Ectodermal cell (in vitro differentiated cells): ENCODE measurements around the gene ZNF219. TPM values are rescaled to one million over a fixed set of nuclear protein-coding genes. Genes with fewer than 3 reads are reported as not detected.

Source experiments
- H3K27ac ChIP-seq: 2 replicates; pipeline ENCODE4 v1.7.0; 2013; ENCODE audit warnings: mild to moderate bottlenecking, low read depth, low read length; ENCODE audit not compliant: insufficient read depth, poor library complexity, severe bottlenecking
- H3K27me3 ChIP-seq: 2 replicates; pipeline ENCODE4 v1.7.0; 2013; ENCODE audit warnings: mild to moderate bottlenecking, low read length; ENCODE audit not compliant: insufficient read depth, control insufficient read depth, poor library complexity, severe bottlenecking
- H3K36me3 ChIP-seq: one replicate; pipeline ENCODE4 v1.7.0; 2013; ENCODE audit warnings: low read length; ENCODE audit not compliant: control insufficient read depth, insufficient read depth
- H3K4me1 ChIP-seq: one replicate; pipeline ENCODE4 v1.7.0; 2013; ENCODE audit warnings: low read length; ENCODE audit not compliant: control insufficient read depth, insufficient read depth
- H3K4me3 ChIP-seq: 2 replicates; pipeline ENCODE4 v1.7.0; 2013; ENCODE audit warnings: low read depth, low read length, control low read depth; ENCODE audit not compliant: insufficient read depth
- H3K9me3 ChIP-seq: 2 replicates; pipeline ENCODE4 v1.7.0; 2013; ENCODE audit warnings: mild to moderate bottlenecking, low read length, moderate library complexity; ENCODE audit not compliant: control insufficient read depth
- WGBS, 2 experiments: methylation state at CpG; one replicate each; pipeline ENCODE4 v1.1.7; 2013; ENCODE audit warnings: missing lambda C conversion rate in 2 of 2; 5-methylcytosine and 5-hydroxymethylcytosine counted together
- polyA plus RNA-seq, 4 experiments: library from polyadenylated mRNA; stranded (reverse); fragments of 50-300 nt; gene quantifications; one replicate each; pipeline ENCODE4 v1.2.3, GENCODE V29; 2013

ZNF219 gene
- polyA plus RNA-seq (2013, experiment 1 of 4) = 132 TPM
- polyA plus RNA-seq (2013, experiment 2 of 4) = 131 TPM
- 126 TPM for polyA plus RNA-seq (2013, experiment 3 of 4)
- polyA plus RNA-seq (2013, experiment 4 of 4) = 141 TPM

DNA sequence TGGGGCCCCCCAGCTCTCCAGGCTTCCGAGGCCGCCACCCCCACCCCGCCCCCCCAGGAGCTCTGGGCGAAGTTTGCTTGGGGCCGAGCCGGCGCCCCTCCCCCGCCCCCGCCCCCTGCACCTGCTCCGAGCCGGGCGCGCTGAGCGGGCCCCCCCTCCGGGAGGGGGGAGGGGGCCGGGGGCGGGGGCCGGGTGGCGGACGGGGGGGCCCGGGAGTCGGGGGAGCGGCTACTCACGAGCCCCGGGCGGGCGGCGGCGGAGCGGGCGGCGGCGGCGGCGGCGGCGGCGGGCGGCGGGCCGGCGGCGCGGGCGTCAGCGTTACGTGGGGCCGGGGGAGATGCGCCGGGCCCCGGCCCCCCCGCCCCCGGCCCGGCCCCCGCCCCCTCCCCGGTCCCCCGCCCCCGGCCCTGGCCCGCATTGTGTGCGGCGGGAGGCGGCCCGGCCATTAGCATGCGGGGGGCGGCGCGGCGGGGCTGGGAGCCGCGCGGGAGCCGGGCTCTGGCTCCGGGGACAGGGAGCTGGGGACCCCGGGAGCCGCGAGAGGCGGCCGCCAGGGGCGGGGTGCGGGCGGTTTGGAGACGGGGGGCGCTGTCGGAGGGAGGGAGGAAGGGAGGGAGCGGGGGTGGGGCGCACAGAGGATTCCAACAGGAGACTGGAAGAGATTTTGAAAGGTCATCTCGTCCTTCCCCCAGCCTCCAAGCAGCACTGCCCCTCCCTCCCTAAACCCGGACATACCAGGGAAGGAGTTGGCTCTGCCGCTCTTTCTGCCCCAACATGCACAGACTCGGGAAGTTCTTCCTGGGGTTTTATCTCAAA, at the start of gene ZNF219:
TSS of gene ZNF219 (minus strand) at position 580 of the 816 bp plus-strand sequence. CDS start 5,064 bp downstream, outside the sequence.
- peaks cover 52% of the 10 kb centered on the region for H3K4me1 ChIP-seq
- 1% methylated on average over 72 to 84 of the region's 90 CpGs for WGBS, 2 experiments
- peaks cover under 1% of the 10 kb centered on the region for H3K36me3 ChIP-seq
- H3K27ac ChIP-seq = peak within 1 kb of the TSS; percentile 88
- no peaks in the 10 kb centered on the region for H3K9me3 ChIP-seq
- H3K4me3 ChIP-seq = peak within 1 kb of the TSS; percentile 76
- H3K27me3 ChIP-seq = no peaks in the 10 kb centered on the region

DNA sequence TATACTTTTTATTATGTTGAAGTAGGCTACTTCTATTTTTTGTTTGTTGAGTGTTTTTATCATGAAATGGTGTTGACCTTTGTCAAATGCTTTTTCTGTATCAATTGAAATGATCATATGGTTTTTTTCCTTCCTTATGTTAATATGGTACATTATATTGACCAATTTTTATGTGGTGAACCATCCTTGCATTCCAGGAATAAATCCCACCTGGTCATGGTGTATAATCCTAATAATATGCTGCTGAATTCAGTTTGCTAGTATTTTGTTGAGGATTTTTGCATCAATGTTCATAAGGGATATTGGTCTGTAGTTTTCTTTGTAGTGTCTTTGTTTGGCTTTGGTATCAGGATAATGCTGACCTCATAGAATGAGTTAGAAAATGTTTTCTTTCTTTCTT, 47.0 kb upstream of the ZNF219 start:
- H3K36me3 ChIP-seq = no peaks in the 10 kb centered on the region
- no peak overlapping the region for H3K27ac ChIP-seq
- no peaks in the 10 kb centered on the region for H3K4me1 ChIP-seq
- no peaks in the 10 kb centered on the region for H3K9me3 ChIP-seq
- no peaks in the 10 kb centered on the region for H3K27me3 ChIP-seq
- no peak overlapping the region for H3K4me3 ChIP-seq

DNA sequence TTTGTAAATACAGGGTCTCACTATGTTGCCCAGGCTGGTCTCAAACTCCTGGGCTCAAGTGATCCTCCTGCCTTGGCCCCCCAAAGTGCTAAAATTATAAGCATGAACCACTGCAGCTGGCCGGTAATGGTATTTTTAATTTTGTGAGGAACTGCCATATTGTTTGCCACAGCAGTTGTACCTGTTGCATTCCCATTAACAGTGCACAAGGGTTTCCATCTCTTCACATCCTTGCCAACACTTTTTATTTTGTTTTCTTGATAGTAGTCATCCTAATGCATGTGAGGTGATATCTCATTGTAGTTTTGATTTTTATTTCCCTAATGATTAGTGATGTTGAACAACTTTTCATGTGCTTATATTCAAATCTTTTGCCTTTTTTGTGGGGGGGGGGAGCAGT, 43.9 kb upstream of the ZNF219 start:
- H3K27ac ChIP-seq = no peak overlapping the region
- no peak overlapping the region for H3K4me3 ChIP-seq
- H3K9me3 ChIP-seq = no peaks in the 10 kb centered on the region
- no peaks in the 10 kb centered on the region for H3K27me3 ChIP-seq
- H3K36me3 ChIP-seq = no peaks in the 10 kb centered on the region
- 85 to 92% methylated on average over 1 of the region's 1 CpG for WGBS, 2 experiments
- no peaks in the 10 kb centered on the region for H3K4me1 ChIP-seq

DNA sequence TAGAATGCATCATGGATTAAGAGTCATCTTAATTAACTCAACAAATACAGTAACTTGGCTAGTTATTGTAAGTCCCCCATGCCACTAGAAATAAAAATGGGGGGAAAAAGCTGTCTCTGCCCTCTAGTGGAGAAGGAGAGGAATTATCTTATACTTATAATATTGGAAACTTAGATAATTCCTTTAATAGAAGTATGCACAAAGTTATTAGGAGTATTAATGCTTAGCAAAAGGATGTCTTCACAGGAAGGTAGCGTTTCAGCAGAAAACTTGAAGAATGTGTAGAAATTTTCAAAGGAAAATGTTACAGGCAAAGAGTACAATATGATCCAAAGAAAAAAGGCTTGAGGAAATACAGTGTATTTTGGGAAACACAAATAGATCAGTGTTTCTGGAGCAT, 37.6 kb upstream of the ZNF219 start:
- WGBS, 2 experiments = 28 to 31% methylated on average over 1 of the region's 1 CpG
- Histone ChIP-seq H3K4me3 (no peak overlapping the region), H3K36me3 (no peaks in the 10 kb centered on the region), H3K4me1 (no peaks in the 10 kb centered on the region), H3K27me3 (no peaks in the 10 kb centered on the region), H3K27ac (no peak overlapping the region), H3K9me3 (no peaks in the 10 kb centered on the region)

DNA sequence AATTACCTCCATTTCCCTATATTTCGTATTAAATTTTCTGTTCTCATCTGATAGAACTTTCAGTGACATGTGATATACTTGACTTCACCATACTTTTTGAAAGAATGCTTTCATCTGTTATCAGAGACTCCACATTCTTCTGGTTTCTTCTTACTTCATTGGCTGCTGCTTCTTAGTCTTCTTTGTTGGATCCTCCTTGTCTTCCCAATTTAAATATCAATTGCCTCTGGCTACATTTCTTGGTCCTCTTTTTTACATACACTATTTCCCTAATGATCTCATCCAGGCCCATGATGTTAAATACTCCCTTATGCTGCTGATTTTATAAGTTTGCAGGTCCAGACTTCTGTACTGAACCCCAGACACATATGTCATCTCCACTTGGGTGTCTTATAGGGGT, 35.4 kb upstream of the ZNF219 start:
- no peak overlapping the region for H3K27ac ChIP-seq
- H3K4me3 ChIP-seq = no peak overlapping the region
- H3K9me3 ChIP-seq = no peaks in the 10 kb centered on the region
- H3K36me3 ChIP-seq = no peaks in the 10 kb centered on the region
- H3K27me3 ChIP-seq = no peaks in the 10 kb centered on the region
- no peaks in the 10 kb centered on the region for H3K4me1 ChIP-seq
- WGBS, 2 experiments = 90 to 96% methylated on average over 1 of the region's 1 CpG

DNA sequence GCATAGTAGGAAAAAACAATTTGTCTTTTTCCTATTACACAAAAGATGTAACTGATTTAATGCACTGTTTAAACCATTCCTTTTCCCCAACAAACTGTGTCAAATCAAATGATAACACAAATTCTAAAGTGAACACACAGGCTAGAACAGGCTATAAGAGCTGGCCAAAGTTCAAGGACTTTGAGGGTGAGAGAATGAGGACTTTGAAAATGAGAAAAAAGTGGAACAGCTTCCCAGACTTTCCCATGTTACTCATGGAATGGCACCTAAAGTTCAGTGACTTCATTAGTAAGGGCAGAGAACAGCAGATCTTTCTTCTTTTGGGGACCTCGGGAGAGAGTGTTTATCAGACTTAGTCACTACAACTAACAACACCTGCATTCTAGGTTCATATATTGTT, 25.0 kb upstream of the ZNF219 start:
- no peaks in the 10 kb centered on the region for H3K9me3 ChIP-seq
- H3K27ac ChIP-seq = no peak overlapping the region
- no peaks in the 10 kb centered on the region for H3K4me1 ChIP-seq
- WGBS, 2 experiments = 94 to 100% methylated on average over 1 of the region's 1 CpG
- H3K27me3 ChIP-seq = no peaks in the 10 kb centered on the region
- H3K4me3 ChIP-seq = no peak overlapping the region
- no peaks in the 10 kb centered on the region for H3K36me3 ChIP-seq

DNA sequence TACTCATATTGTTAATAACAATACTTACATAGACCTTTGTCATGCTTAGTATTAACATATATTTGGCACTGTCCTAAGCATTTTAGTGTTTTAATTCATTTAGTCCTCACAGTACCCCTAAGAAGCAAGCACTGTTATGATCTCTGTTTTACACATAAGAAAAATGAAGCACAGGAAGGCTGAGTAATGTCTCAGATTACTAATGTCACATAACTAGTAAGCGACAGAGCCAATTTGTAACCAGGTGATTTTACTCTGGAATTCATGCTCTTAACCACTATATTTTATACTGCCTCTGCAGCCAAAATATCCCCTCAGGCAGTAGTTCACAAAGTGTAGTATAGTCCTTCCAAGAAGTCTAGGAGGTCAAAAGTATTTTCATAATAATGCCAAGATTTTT, 22.7 kb upstream of the ZNF219 start:
- no peak overlapping the region for H3K4me3 ChIP-seq
- no peak overlapping the region for H3K27ac ChIP-seq
- H3K4me1 ChIP-seq = no peaks in the 10 kb centered on the region
- 94% methylated on average over 1 of the region's 1 CpG for WGBS, 2 experiments
- H3K9me3 ChIP-seq = no peaks in the 10 kb centered on the region
- no peaks in the 10 kb centered on the region for H3K27me3 ChIP-seq
- H3K36me3 ChIP-seq = no peaks in the 10 kb centered on the region

DNA sequence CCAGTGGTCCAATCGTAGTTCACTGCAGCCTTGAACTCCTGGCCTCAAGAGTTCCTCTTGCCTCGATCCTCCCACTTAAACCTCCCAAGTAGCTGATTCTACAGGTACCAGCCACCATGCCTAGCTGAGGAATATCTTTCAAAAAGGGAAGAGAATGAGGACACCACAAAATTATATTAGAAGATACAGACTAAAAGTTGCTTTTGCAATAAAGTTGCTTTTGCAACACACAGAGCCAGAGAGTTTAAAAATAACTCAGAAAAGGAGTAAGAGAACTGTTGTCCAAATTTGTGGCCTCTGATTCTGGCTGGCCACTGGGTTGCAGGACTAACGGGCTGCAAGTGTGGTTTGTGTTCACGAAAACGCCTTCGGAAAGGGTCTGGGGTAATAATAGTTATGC, 22.2 kb upstream of the ZNF219 start:
- 82 to 88% methylated on average over 4 of the region's 6 CpGs for WGBS, 2 experiments
- Histone ChIP-seq H3K9me3 (no peaks in the 10 kb centered on the region), H3K36me3 (no peaks in the 10 kb centered on the region), H3K27me3 (no peaks in the 10 kb centered on the region), H3K4me3 (no peak overlapping the region), H3K27ac (no peak overlapping the region), H3K4me1 (no peaks in the 10 kb centered on the region)

DNA sequence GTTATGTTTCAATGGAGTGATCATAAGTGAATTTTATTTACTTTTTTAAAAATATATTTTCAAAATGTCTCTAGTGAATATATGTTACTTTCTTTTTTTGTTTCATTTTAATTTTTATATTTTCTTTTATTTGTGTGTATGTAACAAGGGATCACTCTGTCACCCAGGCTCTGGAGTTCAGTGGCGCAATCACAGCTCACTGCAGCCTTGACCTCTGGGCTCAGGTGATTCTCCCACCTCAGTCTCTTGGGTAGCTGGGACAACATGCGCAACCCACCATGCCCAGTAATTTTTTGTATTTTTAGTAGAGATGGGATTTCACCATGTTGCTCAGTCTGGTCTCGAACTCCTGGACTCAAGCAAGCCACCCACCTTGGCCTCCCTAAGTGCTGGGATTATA, 20.5 kb upstream of the ZNF219 start:
- Histone ChIP-seq H3K36me3 (no peaks in the 10 kb centered on the region), H3K4me3 (no peak overlapping the region), H3K27ac (no peak overlapping the region), H3K27me3 (no peaks in the 10 kb centered on the region), H3K9me3 (no peaks in the 10 kb centered on the region), H3K4me1 (no peaks in the 10 kb centered on the region)
- 96 to 98% methylated on average over 3 of the region's 3 CpGs for WGBS, 2 experiments

DNA sequence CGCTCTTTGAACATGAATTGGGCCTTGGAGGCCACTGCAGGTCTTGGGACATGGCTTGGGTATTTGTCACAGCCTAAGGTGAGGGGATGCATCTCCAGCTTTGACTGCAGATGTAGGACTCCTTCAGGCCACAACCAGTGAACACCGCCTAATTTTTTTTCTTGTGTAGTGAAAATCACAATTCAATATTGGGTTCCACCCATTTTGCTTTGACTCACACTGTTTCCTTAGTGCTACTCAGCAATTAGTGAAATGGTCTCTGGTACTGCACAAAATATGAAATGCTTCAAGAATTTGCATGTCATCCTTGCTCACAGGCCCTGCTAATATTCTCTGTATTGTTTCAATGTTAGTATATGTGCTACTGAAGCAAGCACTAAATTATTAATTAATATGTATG, 14.9 kb upstream of the ZNF219 start:
- no peak overlapping the region for H3K27ac ChIP-seq
- H3K9me3 ChIP-seq = no peaks in the 10 kb centered on the region
- no peaks in the 10 kb centered on the region for H3K4me1 ChIP-seq
- no peak overlapping the region for H3K4me3 ChIP-seq
- no peaks in the 10 kb centered on the region for H3K36me3 ChIP-seq
- WGBS, 2 experiments = 90 to 96% methylated on average over 2 of the region's 2 CpGs
- no peaks in the 10 kb centered on the region for H3K27me3 ChIP-seq
